HepG2 (cell line): Measurements from ENCODE around the gene DACT2. TPM values are rescaled to one million over a fixed set of nuclear protein-coding genes. Genes with fewer than 3 reads are reported as not detected.

ENCODE experiments used
- ARID2 ChIP-seq: sonication (generic); formaldehyde crosslinking; IDR thresholded peaks from 2 replicates; pipeline ENCODE4 v1.8.1; 2022; ENCODE audit warnings: mild to moderate bottlenecking, missing genetic modification reagents, borderline replicate concordance
- ARNT2 ChIP-seq: sonication (generic); formaldehyde crosslinking; IDR thresholded peaks from 2 replicates; pipeline ENCODE4 v1.8.0; 2022; ENCODE audit warnings: mild to moderate bottlenecking, low read depth, missing genetic modification reagents, moderate library complexity
- ATF7-NPFF ChIP-seq: sonication (generic); formaldehyde crosslinking; IDR thresholded peaks from 2 replicates; pipeline ENCODE4 v1.8.1; 2023; ENCODE audit warnings: mild to moderate bottlenecking, low read depth, missing genetic modification reagents, moderate library complexity
- ERF ChIP-seq: IDR thresholded peaks from 2 replicates; pipeline ENCODE4 v1.6.1; 2018; ENCODE audit warnings: missing biosample characterization, missing genetic modification reagents
- FOXJ3 ChIP-seq: sonication (generic); formaldehyde crosslinking; IDR thresholded peaks from 2 replicates; pipeline ENCODE4 v1.4.0; 2020; ENCODE audit warnings: missing genetic modification reagents, mild to moderate bottlenecking, borderline replicate concordance
- HOXD1 ChIP-seq: sonication (generic); formaldehyde crosslinking; IDR thresholded peaks from 2 replicates; pipeline ENCODE4 v1.5.0; 2020; ENCODE audit warnings: missing genetic modification reagents
- NONO ChIP-seq, 2 experiments: fragments of 450-650 bp in 1 of 2; sonication (generic) in 1 of 2; formaldehyde crosslinking in 1 of 2; IDR thresholded peaks in 1 of 2; conservative IDR thresholded peaks in 1 of 2; 2 replicates each; pipeline versions ENCODE4 v1.6.1 to v1.8.0; 2017 to 2022; ENCODE audit warnings: mild to moderate bottlenecking in 1 of 2, missing genetic modification reagents in 1 of 2, moderate library complexity in 1 of 2
- POLR2A ChIP-seq, 2 experiments: IDR thresholded peaks; 2 replicates each; pipeline ENCODE4 v1.6.1; 2011; ENCODE audit warnings: low read depth in 2 of 2, low read length in 2 of 2, mild to moderate bottlenecking in 1 of 2, moderate library complexity in 1 of 2; ENCODE audit not compliant: insufficient read depth in 1 of 2
- POLR2G ChIP-seq: fragments of 200-400 bp; formaldehyde crosslinking; IDR thresholded peaks from 2 replicates; pipeline ENCODE4 v1.6.1; 2018; ENCODE audit warnings: mild to moderate bottlenecking, low read depth, low read length, moderate library complexity
- SMAD9 ChIP-seq: sonication (generic); formaldehyde crosslinking; IDR thresholded peaks from 2 replicates; pipeline ENCODE4 v1.5.1; 2020; ENCODE audit warnings: mild to moderate bottlenecking, missing genetic modification reagents
- SMARCC2 ChIP-seq: fragments of 450-650 bp; IDR thresholded peaks from 2 replicates; pipeline ENCODE4 v1.6.1; 2017; ENCODE audit warnings: antibody characterized with exemption, mild to moderate bottlenecking
- TEAD2 ChIP-seq: sonication (generic); formaldehyde crosslinking; IDR thresholded peaks from 2 replicates; pipeline ENCODE4 v1.9.0; 2021; ENCODE audit warnings: missing genetic modification reagents
- ZMYM3 ChIP-seq: sonication (generic); formaldehyde crosslinking; IDR thresholded peaks from 2 replicates; pipeline ENCODE4 v1.5.1; 2020; ENCODE audit warnings: mild to moderate bottlenecking, missing genetic modification reagents
- ZNF331 ChIP-seq: sonication (generic); formaldehyde crosslinking; IDR thresholded peaks from 2 replicates; pipeline ENCODE4 v1.4.0; 2020; ENCODE audit warnings: missing genetic modification reagents
- ZNF441 ChIP-seq: sonication (generic); formaldehyde crosslinking; IDR thresholded peaks from 2 replicates; pipeline ENCODE4 v1.7.0; 2021; ENCODE audit warnings: missing genetic modification reagents, borderline replicate concordance
- ZNF790 ChIP-seq: sonication (generic); formaldehyde crosslinking; IDR thresholded peaks from 2 replicates; pipeline ENCODE4 v1.8.0; 2022; ENCODE audit warnings: missing genetic modification reagents, mild to moderate bottlenecking, borderline replicate concordance
- ZNF839 ChIP-seq: sonication (generic); formaldehyde crosslinking; IDR thresholded peaks from 2 replicates; pipeline ENCODE4 v1.4.0; 2020; ENCODE audit warnings: missing genetic modification reagents, mild to moderate bottlenecking, borderline replicate concordance
- polyA plus RNA-seq, 8 experiments: library from polyadenylated mRNA; depleted of rRNA in 3 of 8; stranded (reverse) in 7 of 8; unstranded in 1 of 8; fragments of >200 nt; fragmentation: Illumina TruSeq in 4 of 8; extraction: Trizol in 4 of 8; gene quantifications; 2 replicates each; pipeline versions ENCODE4 v1.2.1 to v1.2.3, GENCODE V29; 2011 to 2016; ENCODE audit warnings: low read depth in 4 of 8, missing spikeins in 1 of 8, mixed read lengths in 1 of 8; ENCODE audit not compliant: insufficient read depth in 1 of 8
- total RNA-seq, 5 experiments: library from RNA; depleted of rRNA; stranded (reverse); fragments of >200 nt; fragmentation: Illumina TruSeq; extraction: Trizol; gene quantifications; 2 replicates each; pipeline ENCODE4 v1.2.3, GENCODE V29; 2016; ENCODE audit warnings: low read depth in 1 of 5
- TF ChIP-seq, protein P1 (sequence below): sonication (generic); formaldehyde crosslinking; IDR thresholded peaks from 2 replicates; pipeline ENCODE4 v1.4.0; 2020; ENCODE audit warnings: missing genetic modification reagents, mild to moderate bottlenecking, borderline replicate concordance
- TF ChIP-seq, protein P2 (sequence below), 2 experiments: IDR thresholded peaks; 2 replicates each; pipeline ENCODE4 v1.6.1; 2011 to 2012; ENCODE audit warnings: low read length in 2 of 2, borderline replicate concordance in 1 of 2, low read depth in 1 of 2, mild to moderate bottlenecking in 1 of 2, moderate library complexity in 1 of 2
- TF ChIP-seq, protein P3 (sequence below): sonication (generic); formaldehyde crosslinking; IDR thresholded peaks from 2 replicates; pipeline ENCODE4 v1.4.0; 2020; ENCODE audit warnings: missing genetic modification reagents
- TF ChIP-seq, protein P4 (sequence below): sonication (generic); formaldehyde crosslinking; IDR thresholded peaks from 2 replicates; pipeline ENCODE4 v1.5.0; 2020; ENCODE audit warnings: missing genetic modification reagents
- TF ChIP-seq, protein P5 (sequence below): sonication (generic); formaldehyde crosslinking; IDR thresholded peaks from 2 replicates; pipeline ENCODE4 v1.4.0; 2020; ENCODE audit warnings: missing genetic modification reagents

Gene DACT2
- total and polyA plus RNA-seq, 2 of the 13 experiments (the other 11 are each of a cell fraction or from before 2014, with no cell fraction given), result 0.15 TPM; not detected in 1

DNA sequence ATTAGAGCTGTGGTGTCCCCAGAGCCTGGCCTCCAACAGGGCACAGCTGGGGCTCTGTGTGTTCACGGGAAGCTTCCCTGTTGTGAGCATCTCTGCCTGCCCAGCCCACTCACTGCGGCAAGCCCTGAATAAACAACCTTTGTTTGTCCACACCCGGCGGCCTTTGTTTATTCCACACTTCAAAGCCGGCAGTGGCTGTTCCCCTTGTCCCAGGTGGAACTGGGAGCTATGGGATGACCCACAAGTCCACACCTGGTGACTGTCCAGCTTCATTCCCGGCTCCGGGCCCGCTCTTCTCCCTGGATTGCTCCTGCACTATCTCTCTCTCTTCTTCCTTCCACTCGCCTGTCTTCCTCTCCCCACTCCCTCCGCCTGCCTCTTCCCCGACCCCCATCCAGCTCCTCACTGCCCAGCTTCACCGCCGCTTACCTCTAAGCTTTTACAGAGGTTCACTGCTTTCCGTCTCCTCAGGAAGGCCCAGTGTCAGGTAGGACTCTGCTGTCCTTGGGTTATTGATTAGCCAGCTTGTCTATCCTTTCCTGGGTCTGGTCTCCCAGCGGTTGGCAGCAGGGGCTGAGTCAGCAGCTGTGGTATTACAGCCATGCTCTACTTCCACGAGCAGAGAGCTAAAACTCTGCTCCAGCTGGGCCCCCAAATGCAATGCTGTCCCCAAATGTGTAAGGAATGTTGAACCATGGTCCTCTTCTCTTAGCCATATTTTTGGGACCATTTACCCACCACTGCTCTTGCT lies 17.8 kb downstream of the DACT2 start (continued):
- TF ChIP-seq ARNT2 (CRISPR knock-in tag), result peak; percentile 26; the same call in 1 of the 2 replicates
- peak; percentile 66 for TF ChIP-seq POLR2G
- TF ChIP-seq, protein P1, sequence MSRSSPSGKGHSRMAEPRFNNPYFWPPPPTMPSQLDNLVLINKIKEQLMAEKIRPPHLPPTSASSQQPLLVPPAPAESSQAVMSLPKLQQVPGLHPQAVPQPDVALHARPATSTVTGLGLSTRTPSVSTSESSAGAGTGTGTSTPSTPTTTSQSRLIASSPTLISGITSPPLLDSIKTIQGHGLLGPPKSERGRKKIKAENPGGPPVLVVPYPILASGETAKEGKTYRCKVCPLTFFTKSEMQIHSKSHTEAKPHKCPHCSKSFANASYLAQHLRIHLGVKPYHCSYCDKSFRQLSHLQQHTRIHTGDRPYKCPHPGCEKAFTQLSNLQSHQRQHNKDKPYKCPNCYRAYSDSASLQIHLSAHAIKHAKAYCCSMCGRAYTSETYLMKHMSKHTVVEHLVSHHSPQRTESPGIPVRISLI (CRISPR knock-in tag), result no peak; the same call in 1 of the 2 replicates
- TF ChIP-seq ATF7-NPFF, result 0 out of 2 replicates have a peak, but pooled peaks have one; percentile 34
- TF ChIP-seq ZMYM3, result peak; percentile 17; the same call in 1 of the 2 replicates
- TF ChIP-seq ZNF441, result peak; percentile 89
- TF ChIP-seq, protein P2, sequence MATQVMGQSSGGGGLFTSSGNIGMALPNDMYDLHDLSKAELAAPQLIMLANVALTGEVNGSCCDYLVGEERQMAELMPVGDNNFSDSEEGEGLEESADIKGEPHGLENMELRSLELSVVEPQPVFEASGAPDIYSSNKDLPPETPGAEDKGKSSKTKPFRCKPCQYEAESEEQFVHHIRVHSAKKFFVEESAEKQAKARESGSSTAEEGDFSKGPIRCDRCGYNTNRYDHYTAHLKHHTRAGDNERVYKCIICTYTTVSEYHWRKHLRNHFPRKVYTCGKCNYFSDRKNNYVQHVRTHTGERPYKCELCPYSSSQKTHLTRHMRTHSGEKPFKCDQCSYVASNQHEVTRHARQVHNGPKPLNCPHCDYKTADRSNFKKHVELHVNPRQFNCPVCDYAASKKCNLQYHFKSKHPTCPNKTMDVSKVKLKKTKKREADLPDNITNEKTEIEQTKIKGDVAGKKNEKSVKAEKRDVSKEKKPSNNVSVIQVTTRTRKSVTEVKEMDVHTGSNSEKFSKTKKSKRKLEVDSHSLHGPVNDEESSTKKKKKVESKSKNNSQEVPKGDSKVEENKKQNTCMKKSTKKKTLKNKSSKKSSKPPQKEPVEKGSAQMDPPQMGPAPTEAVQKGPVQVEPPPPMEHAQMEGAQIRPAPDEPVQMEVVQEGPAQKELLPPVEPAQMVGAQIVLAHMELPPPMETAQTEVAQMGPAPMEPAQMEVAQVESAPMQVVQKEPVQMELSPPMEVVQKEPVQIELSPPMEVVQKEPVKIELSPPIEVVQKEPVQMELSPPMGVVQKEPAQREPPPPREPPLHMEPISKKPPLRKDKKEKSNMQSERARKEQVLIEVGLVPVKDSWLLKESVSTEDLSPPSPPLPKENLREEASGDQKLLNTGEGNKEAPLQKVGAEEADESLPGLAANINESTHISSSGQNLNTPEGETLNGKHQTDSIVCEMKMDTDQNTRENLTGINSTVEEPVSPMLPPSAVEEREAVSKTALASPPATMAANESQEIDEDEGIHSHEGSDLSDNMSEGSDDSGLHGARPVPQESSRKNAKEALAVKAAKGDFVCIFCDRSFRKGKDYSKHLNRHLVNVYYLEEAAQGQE (IDR thresholded peaks at IDR 0.05; ENCODE audit: borderline replicate concordance in 1 of 2, low read depth in 1 of 2, low read length in 2 of 2), result peak in 1 of 2 experiments; percentile 57; a peak in 1 of 4 replicates
- no peak for TF ChIP-seq ZNF790 (CRISPR knock-in tag)
- 0 out of 2 replicates have a peak, but pooled peaks have one; percentile 62 for TF ChIP-seq SMAD9
- 0 out of 2 replicates have a peak, but pooled peaks have one; percentile 48 for TF ChIP-seq HOXD1 (CRISPR knock-in tag)
- no peak for TF ChIP-seq TEAD2 (CRISPR knock-in tag)
- TF ChIP-seq, protein P3, sequence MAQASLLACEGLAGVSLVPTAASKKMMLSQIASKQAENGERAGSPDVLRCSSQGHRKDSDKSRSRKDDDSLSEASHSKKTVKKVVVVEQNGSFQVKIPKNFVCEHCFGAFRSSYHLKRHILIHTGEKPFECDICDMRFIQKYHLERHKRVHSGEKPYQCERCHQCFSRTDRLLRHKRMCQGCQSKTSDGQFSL (CRISPR knock-in tag), result no peak
- TF ChIP-seq ZNF331, result peak; percentile 55
- TF ChIP-seq, protein P4, sequence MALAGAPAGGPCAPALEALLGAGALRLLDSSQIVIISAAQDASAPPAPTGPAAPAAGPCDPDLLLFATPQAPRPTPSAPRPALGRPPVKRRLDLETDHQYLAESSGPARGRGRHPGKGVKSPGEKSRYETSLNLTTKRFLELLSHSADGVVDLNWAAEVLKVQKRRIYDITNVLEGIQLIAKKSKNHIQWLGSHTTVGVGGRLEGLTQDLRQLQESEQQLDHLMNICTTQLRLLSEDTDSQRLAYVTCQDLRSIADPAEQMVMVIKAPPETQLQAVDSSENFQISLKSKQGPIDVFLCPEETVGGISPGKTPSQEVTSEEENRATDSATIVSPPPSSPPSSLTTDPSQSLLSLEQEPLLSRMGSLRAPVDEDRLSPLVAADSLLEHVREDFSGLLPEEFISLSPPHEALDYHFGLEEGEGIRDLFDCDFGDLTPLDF, result no peak
- TF ChIP-seq NONO (IDR thresholded peaks at IDR 0.05), result no peak
- peak; percentile 90 for TF ChIP-seq NONO (CRISPR knock-in tag; conservative IDR thresholded peaks at IDR 0.05)
- TF ChIP-seq ERF (CRISPR knock-in tag), result peak; percentile 73
- TF ChIP-seq POLR2A (IDR thresholded peaks at IDR 0.05; ENCODE audit: insufficient read depth in 1 of 2, low read depth in 2 of 2, low read length in 2 of 2), result no peak
- no peak; the same call in 1 of the 2 replicates for TF ChIP-seq ARID2 (CRISPR knock-in tag)
- TF ChIP-seq, protein P5, sequence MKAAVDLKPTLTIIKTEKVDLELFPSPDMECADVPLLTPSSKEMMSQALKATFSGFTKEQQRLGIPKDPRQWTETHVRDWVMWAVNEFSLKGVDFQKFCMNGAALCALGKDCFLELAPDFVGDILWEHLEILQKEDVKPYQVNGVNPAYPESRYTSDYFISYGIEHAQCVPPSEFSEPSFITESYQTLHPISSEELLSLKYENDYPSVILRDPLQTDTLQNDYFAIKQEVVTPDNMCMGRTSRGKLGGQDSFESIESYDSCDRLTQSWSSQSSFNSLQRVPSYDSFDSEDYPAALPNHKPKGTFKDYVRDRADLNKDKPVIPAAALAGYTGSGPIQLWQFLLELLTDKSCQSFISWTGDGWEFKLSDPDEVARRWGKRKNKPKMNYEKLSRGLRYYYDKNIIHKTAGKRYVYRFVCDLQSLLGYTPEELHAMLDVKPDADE (CRISPR knock-in tag), result no peak
- peak; percentile 92; the same call in 1 of the 2 replicates for TF ChIP-seq FOXJ3 (CRISPR knock-in tag)
- TF ChIP-seq ZNF839, result no peak
- no peak for TF ChIP-seq SMARCC2
